K562 (cell line): Measurements from ENCODE around the gene TSPAN16. TPM values are rescaled to one million over a fixed set of nuclear protein-coding genes. Genes with fewer than 3 reads are reported as not detected.

Experiments used
- BRF2 ChIP-seq: IDR thresholded peaks from 3 replicates; pipeline ENCODE4 v1.6.1; 2011; ENCODE audit warnings: borderline replicate concordance, mild to moderate bottlenecking; ENCODE audit not compliant: insufficient read length, insufficient read depth
- C11orf30 ChIP-seq: fragments of 450-650 bp; IDR thresholded peaks from 2 replicates; pipeline ENCODE4 v1.6.1; 2016; ENCODE audit warnings: low read depth, mild to moderate bottlenecking
- CEBPB ChIP-seq: fragments of 450-650 bp; IDR thresholded peaks from 2 replicates; pipeline ENCODE4 v1.6.1; 2016; ENCODE audit warnings: missing genetic modification characterization, missing compliant biosample characterization
- CUX1 ChIP-seq: fragments of 200-800 bp; sonication (Bioruptor generic); IDR thresholded peaks from 2 replicates; pipeline ENCODE4 v1.6.1; 2016; ENCODE audit warnings: missing genetic modification characterization, missing compliant biosample characterization
- DEAF1 ChIP-seq: fragments of 450-650 bp; formaldehyde crosslinking; IDR thresholded peaks from 2 replicates; pipeline ENCODE4 v1.4.0; 2020; ENCODE audit warnings: mild to moderate bottlenecking, moderate library complexity
- HDAC1 ChIP-seq, 2 experiments: fragments of 450-650 bp; IDR thresholded peaks; 2 replicates each; pipeline ENCODE4 v1.6.1; 2016 to 2017; ENCODE audit warnings: inconsistent platforms in 1 of 2, mild to moderate bottlenecking in 1 of 2, moderate library complexity in 1 of 2
- HDAC3 ChIP-seq: fragments of 450-650 bp; IDR thresholded peaks from 2 replicates; pipeline ENCODE4 v1.6.1; 2018; ENCODE audit warnings: borderline replicate concordance, mild to moderate bottlenecking, moderate library complexity; ENCODE audit not compliant: partially characterized antibody
- KDM1A ChIP-seq, 2 experiments: fragments of 450-650 bp; IDR thresholded peaks; 2 replicates each; pipeline ENCODE4 v1.6.1; 2016; ENCODE audit warnings: mild to moderate bottlenecking in 2 of 2
- MCM7 ChIP-seq, 2 experiments: fragments of 450-650 bp; IDR thresholded peaks; 2 replicates each; pipeline ENCODE4 v1.6.1; 2016 to 2018
- NCOA4 ChIP-seq: fragments of 450-650 bp; IDR thresholded peaks from 2 replicates; pipeline ENCODE4 v1.6.1; 2018; ENCODE audit warnings: mild to moderate bottlenecking; ENCODE audit not compliant: partially characterized antibody
- NCOA6 ChIP-seq: fragments of 450-650 bp; IDR thresholded peaks from 2 replicates; pipeline ENCODE4 v1.6.1; 2017; ENCODE audit warnings: mild to moderate bottlenecking
- NCOR1 ChIP-seq: fragments of 450-650 bp; IDR thresholded peaks from 2 replicates; pipeline ENCODE4 v1.6.1; 2016; ENCODE audit warnings: mild to moderate bottlenecking, moderate library complexity
- PCBP2 ChIP-seq: fragments of 200-400 bp; formaldehyde crosslinking; IDR thresholded peaks from 2 replicates; pipeline ENCODE4 v1.6.1; 2018; ENCODE audit warnings: low read length, low read depth, mild to moderate bottlenecking, moderate library complexity; ENCODE audit not compliant: poor library complexity, severe bottlenecking
- PTTG1 ChIP-seq: fragments of 450-650 bp; IDR thresholded peaks from 2 replicates; pipeline ENCODE4 v1.6.1; 2016; ENCODE audit warnings: low read depth, mild to moderate bottlenecking, missing genetic modification characterization, missing compliant biosample characterization
- YY1 ChIP-seq, 3 experiments: IDR thresholded peaks; 2 replicates each; pipeline ENCODE4 v1.6.1; 2011; ENCODE audit warnings: low read length in 2 of 3, mild to moderate bottlenecking in 2 of 3, moderate library complexity in 2 of 3, borderline replicate concordance in 1 of 3, control low read depth in 1 of 3, low read depth in 1 of 3; ENCODE audit not compliant: insufficient read depth in 3 of 3, insufficient replicate concordance in 2 of 3, control insufficient read depth in 1 of 3, insufficient read length in 1 of 3; ENCODE audit errors: extremely low read depth in 1 of 3
- ZFX ChIP-seq: sonication (generic); formaldehyde crosslinking; IDR thresholded peaks from 2 replicates; pipeline ENCODE4 v1.8.0; 2022; ENCODE audit warnings: mild to moderate bottlenecking, missing genetic modification reagents, moderate library complexity
- ZNF146 ChIP-seq: IDR thresholded peaks from one replicate; pipeline ENCODE4 v1.6.1; 2018; ENCODE audit warnings: missing compliant biosample characterization; ENCODE audit not compliant: unreplicated experiment
- ZNF780A ChIP-seq: fragments of 250-450 bp; sonication (Bioruptor Pico); IDR thresholded peaks from 2 replicates; pipeline ENCODE4 v1.5.0; 2021; ENCODE audit warnings: mild to moderate bottlenecking
- ZZZ3 ChIP-seq: fragments of 450-650 bp; IDR thresholded peaks from 2 replicates; pipeline ENCODE4 v1.6.1; 2016; ENCODE audit warnings: antibody characterized with exemption, mild to moderate bottlenecking, moderate library complexity
- polyA plus RNA-seq, 8 experiments: library from polyadenylated mRNA; depleted of rRNA in 4 of 8; stranded (reverse) in 5 of 8; unstranded in 3 of 8; fragments of >200 nt; fragmentation: Nextera tagmentation in 2 of 8; fragmentation: Illumina TruSeq in 1 of 8; extraction: Ambion mirVana in 2 of 8; extraction: Trizol in 1 of 8; gene quantifications; 2 replicates each; pipeline versions ENCODE4 v1.2.1 to v1.2.3, GENCODE V29; 2011 to 2014; ENCODE audit warnings: inconsistent platforms in 1 of 8, missing spikeins in 1 of 8
- total RNA-seq, 7 experiments: library from RNA; depleted of rRNA in 6 of 7; stranded (reverse); fragments of >200 nt in 6 of 7; fragmentation: Illumina TruSeq in 2 of 7; extraction: Trizol in 2 of 7; gene quantifications; 2 replicates each; pipeline versions ENCODE4 v1.2.1 to v1.2.3, GENCODE V29; 2011 to 2021; ENCODE audit warnings: low replicate concordance in 1 of 7
- TF ChIP-seq, protein P1 (sequence below), 2 experiments: fragments of 450-650 bp; IDR thresholded peaks; 2 replicates each; pipeline ENCODE4 v1.6.1; 2016

TSPAN16 gene
- total and polyA plus RNA-seq, 9 of the 15 experiments (the other 6 are each of a cell fraction or from before 2014, with no cell fraction given) = not detected

DNA sequence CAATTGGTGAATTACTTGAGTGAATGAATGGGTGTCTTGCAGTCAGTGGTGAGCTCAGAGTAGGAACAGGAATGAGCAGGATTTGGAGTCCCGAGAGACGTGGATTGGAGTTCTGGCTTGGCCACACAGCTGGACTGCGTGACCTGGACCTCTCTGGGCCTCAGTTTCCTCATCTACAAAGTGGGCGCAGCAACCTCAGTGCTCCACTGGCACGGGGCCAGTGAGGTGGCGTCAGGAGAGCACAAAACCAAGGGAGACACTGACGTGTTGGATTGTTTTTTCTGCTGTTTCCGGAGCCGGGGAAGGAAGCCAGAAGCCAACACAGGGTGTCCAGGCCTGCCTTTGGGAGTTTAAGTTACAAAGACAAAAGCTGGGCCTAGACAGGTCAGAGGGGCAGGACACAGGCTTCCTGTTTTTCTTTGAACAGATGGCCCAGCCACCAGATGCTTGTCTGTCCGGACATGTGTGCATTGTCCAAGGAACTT is 27.1 kb upstream of the TSPAN16 start (continued):
- no peak for TF ChIP-seq DEAF1 (CRISPR knock-in tag)
- no peak for TF ChIP-seq NCOA6
- peak; percentile 60 for TF ChIP-seq ZFX
- no peak for TF ChIP-seq CUX1 (CRISPR knock-in tag)
- no peak for TF ChIP-seq MCM7 (IDR thresholded peaks at IDR 0.05)
- TF ChIP-seq PTTG1 (tag) = no peak
- TF ChIP-seq ZZZ3 = no peak
- no peak; the same call in 1 of the 2 replicates for TF ChIP-seq NCOR1
- TF ChIP-seq HDAC1 (IDR thresholded peaks at IDR 0.05) = peak in 1 of 2 experiments; percentile 38; a peak in 2 of 4 replicates
- TF ChIP-seq HDAC3 = no peak
- TF ChIP-seq CEBPB (tag) = no peak
- TF ChIP-seq KDM1A (IDR thresholded peaks at IDR 0.05) = peak; percentile 81 to 92
- TF ChIP-seq, protein P1, sequence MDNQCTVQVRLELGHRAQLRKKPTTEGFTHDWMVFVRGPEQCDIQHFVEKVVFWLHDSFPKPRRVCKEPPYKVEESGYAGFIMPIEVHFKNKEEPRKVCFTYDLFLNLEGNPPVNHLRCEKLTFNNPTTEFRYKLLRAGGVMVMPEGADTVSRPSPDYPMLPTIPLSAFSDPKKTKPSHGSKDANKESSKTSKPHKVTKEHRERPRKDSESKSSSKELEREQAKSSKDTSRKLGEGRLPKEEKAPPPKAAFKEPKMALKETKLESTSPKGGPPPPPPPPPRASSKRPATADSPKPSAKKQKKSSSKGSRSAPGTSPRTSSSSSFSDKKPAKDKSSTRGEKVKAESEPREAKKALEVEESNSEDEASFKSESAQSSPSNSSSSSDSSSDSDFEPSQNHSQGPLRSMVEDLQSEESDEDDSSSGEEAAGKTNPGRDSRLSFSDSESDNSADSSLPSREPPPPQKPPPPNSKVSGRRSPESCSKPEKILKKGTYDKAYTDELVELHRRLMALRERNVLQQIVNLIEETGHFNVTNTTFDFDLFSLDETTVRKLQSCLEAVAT (IDR thresholded peaks at IDR 0.05) = no peak
- TF ChIP-seq ZNF146 (CRISPR knock-in tag) = no peak
- TF ChIP-seq NCOA4 = peak; percentile 69
- TF ChIP-seq YY1 (IDR thresholded peaks at IDR 0.05; ENCODE audit: borderline replicate concordance in 1 of 3, control insufficient read depth in 1 of 3, extremely low read depth in 1 of 3, insufficient read depth in 3 of 3, insufficient read length in 1 of 3, insufficient replicate concordance in 2 of 3, low read depth in 1 of 3, low read length in 2 of 3) = no peak
- no peak for TF ChIP-seq ZNF780A (CRISPR knock-in tag)
- no peak for TF ChIP-seq PCBP2
- no peak for TF ChIP-seq BRF2
- TF ChIP-seq C11orf30 = no peak
